HG02885 (cell line): ENCODE measurements around the gene KRT82.

Experiments
- ATAC-seq: cut with Tn5 transposase; IDR thresholded peaks from one replicate; pipeline ENCODE4 v1.9.1; 2021; ENCODE audit warnings: mild to moderate bottlenecking; ENCODE audit not compliant: unreplicated experiment, poor library complexity

Gene KRT82

GRCh38 chr12:52389313-52390207, 16.6 kb downstream of the KRT82 start:
- ATAC-seq, result no peak

- ATAC-seq, result no peak
Measured at GRCh38 chr12:52387859-52388258, 18.3 kb downstream of the KRT82 start.

- ATAC-seq, result no peak
Measured at GRCh38 chr12:52385226-52385702, 20.9 kb downstream of the KRT82 start, which contains the start of gene KRT84. Gene KRT84 (minus strand): TSS chr12:52385652. CDS start chr12:52385585, 67 bp downstream.

GRCh38 chr12:52383331-52383730, 22.8 kb downstream of the KRT82 start:
- ATAC-seq, result no peak

GRCh38 chr12:52382854-52383253, 23.3 kb downstream of the KRT82 start:
- ATAC-seq, result no peak

- no peak for ATAC-seq
Measured at GRCh38 chr12:52381206-52381605, 24.9 kb downstream of the KRT82 start.

GRCh38 chr12:52380271-52380694, 25.9 kb downstream of the KRT82 start:
- no peak for ATAC-seq

- no peak for ATAC-seq
Measured at GRCh38 chr12:52379536-52379935, 26.6 kb downstream of the KRT82 start.

- ATAC-seq, result no peak
Measured at GRCh38 chr12:52378091-52378490, 28.0 kb downstream of the KRT82 start.

GRCh38 chr12:52377266-52377665, 28.9 kb downstream of the KRT82 start:
- no peak for ATAC-seq

GRCh38 chr12:52372216-52373154, 33.6 kb downstream of the KRT82 start:
- ATAC-seq, result no peak

- ATAC-seq, result no peak
Measured at GRCh38 chr12:52371716-52372115, 34.4 kb downstream of the KRT82 start.

GRCh38 chr12:52370926-52371608, 35.1 kb downstream of the KRT82 start:
- no peak for ATAC-seq

- no peak for ATAC-seq
Measured at GRCh38 chr12:52369809-52370208, 36.3 kb downstream of the KRT82 start.

GRCh38 chr12:52369211-52369610, 36.9 kb downstream of the KRT82 start:
- no peak for ATAC-seq

GRCh38 chr12:52368508-52368907, 37.6 kb downstream of the KRT82 start:
- no peak for ATAC-seq

- ATAC-seq, result no peak
Measured at GRCh38 chr12:52367876-52368275, 38.3 kb downstream of the KRT82 start.

- ATAC-seq, result no peak
Measured at GRCh38 chr12:52366738-52367485, 39.2 kb downstream of the KRT82 start, which contains the start of gene KRT85. Gene KRT85 (minus strand): TSS chr12:52367481. CDS start chr12:52367405, 76 bp downstream.

- ATAC-seq, result no peak
Measured at GRCh38 chr12:52364901-52365489, 41.1 kb downstream of the KRT82 start.
